HL-60 (cell line): ENCODE measurements around the gene ATP8A1.

Source experiments
- CTCF ChIP-seq: IDR thresholded peaks from one replicate; pipeline ENCODE4 v1.5.1; 2011; ENCODE audit warnings: low read length, control low read depth, inconsistent platforms; ENCODE audit not compliant: insufficient read depth
- POLR2AphosphoS5 ChIP-seq: IDR thresholded peaks from 2 replicates; pipeline ENCODE4 v1.6.1; 2012; ENCODE audit warnings: low read depth

DNA sequence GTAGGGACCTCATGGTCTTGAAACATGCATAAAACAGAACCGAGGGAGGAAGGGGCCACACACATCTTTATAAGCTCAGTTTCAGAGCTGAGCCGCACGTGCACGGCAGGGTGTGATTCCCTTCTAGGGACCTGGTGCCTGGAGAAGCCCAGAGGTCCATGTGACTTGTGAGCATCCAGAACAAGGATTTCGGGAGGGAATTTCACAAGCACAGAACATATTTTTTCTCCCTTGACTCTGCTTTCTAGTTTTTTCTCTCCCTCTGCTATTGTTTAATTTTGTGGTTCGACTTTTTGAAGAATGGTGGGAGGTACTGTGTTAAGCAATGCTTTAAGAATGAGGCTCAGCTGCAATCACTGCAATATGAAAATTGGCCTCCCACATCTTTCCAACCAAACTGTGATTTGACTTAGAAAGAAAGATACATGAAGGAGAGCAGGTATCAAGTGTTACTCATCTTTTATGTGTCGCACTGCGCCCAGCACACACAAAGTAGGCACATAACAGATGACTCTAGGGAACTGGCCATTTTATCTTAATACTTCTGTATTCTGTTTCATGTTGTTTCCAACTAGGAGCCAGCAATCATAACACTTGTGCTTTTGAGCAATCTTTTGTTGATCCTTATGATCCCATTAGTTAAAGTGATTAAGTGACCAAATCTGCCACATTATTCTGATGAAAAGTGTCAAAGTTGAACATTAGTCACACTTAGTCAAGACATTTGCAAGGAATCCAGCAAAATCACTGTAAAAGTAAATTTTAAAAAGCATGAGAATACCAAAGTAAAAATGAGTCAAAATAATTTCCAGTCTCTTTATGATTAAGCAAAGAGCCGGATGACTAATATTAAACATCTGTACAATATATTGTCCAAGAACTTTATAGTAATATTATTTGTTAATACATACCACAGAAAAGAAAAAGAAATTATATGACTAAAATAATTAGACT, 173.2 kb downstream of the ATP8A1 start:
- no peak for TF ChIP-seq CTCF
- no peak for TF ChIP-seq POLR2AphosphoS5
